GM11168 (cell line): ENCODE measurements around the gene CATSPERD.

Experiments used
- in situ Hi-C: fragments of 300-500 bp; cut with MboI; formaldehyde crosslinking; loops from one replicate; pipeline ENCODE4 v1.12.0; 2022; ENCODE audit warnings: low sequenced_read_pairs; ENCODE audit not compliant: unreplicated experiment

The CATSPERD gene

GRCh38 chr19:5782945-5783919, 62.8 kb downstream of the CATSPERD start:
- in situ Hi-C loops = no loop called here

GRCh38 chr19:5784581-5785147, 64.2 kb downstream of the CATSPERD start, which contains the start of gene PRR22:
PRR22 (minus strand) TSS chr19:5784746; CDS start chr19:5784660, 86 bp downstream.
- in situ Hi-C loops = no loop called here

- in situ Hi-C loops = no loop called here
Observed at GRCh38 chr19:5785423-5785822, 65.0 kb downstream of the CATSPERD start.

GRCh38 chr19:5786593-5787408, 66.4 kb downstream of the CATSPERD start:
- in situ Hi-C loops = no loop called here

GRCh38 chr19:5787409-5788182, 67.2 kb downstream of the CATSPERD start:
- in situ Hi-C loops = no loop called here

GRCh38 chr19:5788422-5788821, 68.0 kb downstream of the CATSPERD start:
- in situ Hi-C loops = no loop called here

- in situ Hi-C loops = no loop called here
Observed at GRCh38 chr19:5789351-5789761, 68.9 kb downstream of the CATSPERD start.

- in situ Hi-C loops = no loop called here
Observed at GRCh38 chr19:5789886-5790558, 69.6 kb downstream of the CATSPERD start.

GRCh38 chr19:5790559-5791520, 70.4 kb downstream of the CATSPERD start, which contains the start of gene DUS3L:
DUS3L (minus strand) TSS chr19:5791163; CDS start chr19:5791141, 22 bp downstream.
- in situ Hi-C loops = no loop called here

GRCh38 chr19:5792224-5792623, 71.8 kb downstream of the CATSPERD start:
- in situ Hi-C loops = no loop called here

- in situ Hi-C loops = no loop called here
Observed at GRCh38 chr19:5793188-5793587, 72.8 kb downstream of the CATSPERD start.

- in situ Hi-C loops = no loop called here
Observed at GRCh38 chr19:5795382-5795919, 75.0 kb downstream of the CATSPERD start.

GRCh38 chr19:5798244-5798643, 77.8 kb downstream of the CATSPERD start:
- in situ Hi-C loops = no loop called here

- in situ Hi-C loops = no loop called here
Observed at GRCh38 chr19:5799247-5800241, 79.1 kb downstream of the CATSPERD start.

GRCh38 chr19:5800361-5801270, 80.2 kb downstream of the CATSPERD start:
- in situ Hi-C loops = no loop called here
